ENCODE results near the gene GABRD.

DNA sequence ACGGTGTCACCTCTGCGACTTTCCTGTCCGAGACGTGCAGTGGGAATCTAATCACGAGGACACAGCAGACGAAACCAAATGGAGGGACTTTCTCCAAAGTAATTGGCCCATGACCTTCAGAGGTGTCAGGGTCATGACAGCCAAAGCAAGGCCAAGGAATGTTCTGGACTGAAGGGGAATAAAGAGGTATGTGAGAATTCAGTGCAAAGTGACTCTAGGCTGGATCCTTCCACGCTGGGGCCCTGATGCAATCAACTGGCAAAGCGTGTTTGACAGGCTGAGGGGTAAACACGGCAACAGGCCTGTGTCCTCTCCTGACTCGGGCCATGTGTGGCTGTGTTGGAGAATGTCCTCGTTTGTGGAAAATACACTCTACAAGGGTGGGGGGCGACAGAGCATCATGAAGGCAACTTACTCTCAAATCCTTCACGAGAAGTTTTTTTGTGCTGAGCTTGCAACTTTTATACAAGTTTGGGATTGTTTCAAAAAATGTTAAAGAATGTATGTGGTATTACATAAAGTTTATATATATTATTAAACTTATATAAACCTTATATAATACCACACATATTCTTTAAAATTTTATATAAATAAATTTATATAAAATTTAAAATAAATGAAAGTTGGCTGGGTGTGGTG lies 17.3 kb upstream of the GABRD start:
- no peak for TF ChIP-seq POLR2A (IDR thresholded peaks at IDR 0.05)
- no peak for TF ChIP-seq CTCF (IDR thresholded peaks at IDR 0.05)

Measured in adrenal gland (tissue), 5 donors.